Colonic mucosa (tissue), 4 donors: ENCODE results near the gene CCDC136. TPM values are rescaled to one million over a fixed set of nuclear protein-coding genes. Genes with fewer than 3 reads are reported as not detected.

Experiments
- DNase-seq: peaks from one replicate; pipeline ENCODE4 v3.0.0-alpha.2; 2020
- H3K27ac ChIP-seq: fragments of 200-600 bp; one replicate; pipeline ENCODE4 v1.8.0; 2021
- H3K27me3 ChIP-seq: fragments of 200-600 bp; one replicate; pipeline ENCODE4 v1.8.0; 2021
- H3K36me3 ChIP-seq: fragments of 200-600 bp; one replicate; pipeline ENCODE4 v1.8.0; 2021
- H3K4me1 ChIP-seq: fragments of 200-600 bp; one replicate; pipeline ENCODE4 v1.8.0; 2021; ENCODE audit warnings: mild to moderate bottlenecking
- H3K4me3 ChIP-seq: fragments of 200-600 bp; one replicate; pipeline ENCODE4 v1.8.0; 2021
- H3K9ac ChIP-seq, 2 donors: one replicate each; pipeline ENCODE4 v1.7.0; 2013; ENCODE audit warnings: control low read depth in 2 of 2, low read depth in 2 of 2, low read length in 2 of 2
- H3K9me3 ChIP-seq: fragments of 200-600 bp; one replicate; pipeline ENCODE4 v1.8.0; 2021
- intact Hi-C: fragments of 100-400 bp; cut with DNase I; formaldehyde crosslinking; loops from one replicate; pipeline ENCODE4 v1.14.1; 2022
- total RNA-seq, 2 donors: library from RNA; stranded (reverse); fragmentation: NEBNext Ultra II Directional in 1 of 2; extraction: Animal tissue kit (Norgen Biotek cat#: 25700) in 1 of 2; gene quantifications; one replicate each; pipeline ENCODE4 v1.2.1, GENCODE V29; 2021
- TF ChIP-seq, protein P1 (sequence below): fragments of 200-600 bp; IDR thresholded peaks from one replicate; pipeline ENCODE4 v1.8.0; 2022; ENCODE audit warnings: antibody characterized with exemption, mild to moderate bottlenecking
- donor health status: healthy.
- donor health status: DM: no; HTN: no; CAD: no.
- donor health status: DM: no; HTN: no; CAD: no.

The CCDC136 gene
- total RNA-seq, 2 donors from 2014 or later: 0.64 to 5.8 TPM

- DNase-seq: no peak
- no peak overlapping the region for H3K9ac ChIP-seq
- TF ChIP-seq, protein P1, sequence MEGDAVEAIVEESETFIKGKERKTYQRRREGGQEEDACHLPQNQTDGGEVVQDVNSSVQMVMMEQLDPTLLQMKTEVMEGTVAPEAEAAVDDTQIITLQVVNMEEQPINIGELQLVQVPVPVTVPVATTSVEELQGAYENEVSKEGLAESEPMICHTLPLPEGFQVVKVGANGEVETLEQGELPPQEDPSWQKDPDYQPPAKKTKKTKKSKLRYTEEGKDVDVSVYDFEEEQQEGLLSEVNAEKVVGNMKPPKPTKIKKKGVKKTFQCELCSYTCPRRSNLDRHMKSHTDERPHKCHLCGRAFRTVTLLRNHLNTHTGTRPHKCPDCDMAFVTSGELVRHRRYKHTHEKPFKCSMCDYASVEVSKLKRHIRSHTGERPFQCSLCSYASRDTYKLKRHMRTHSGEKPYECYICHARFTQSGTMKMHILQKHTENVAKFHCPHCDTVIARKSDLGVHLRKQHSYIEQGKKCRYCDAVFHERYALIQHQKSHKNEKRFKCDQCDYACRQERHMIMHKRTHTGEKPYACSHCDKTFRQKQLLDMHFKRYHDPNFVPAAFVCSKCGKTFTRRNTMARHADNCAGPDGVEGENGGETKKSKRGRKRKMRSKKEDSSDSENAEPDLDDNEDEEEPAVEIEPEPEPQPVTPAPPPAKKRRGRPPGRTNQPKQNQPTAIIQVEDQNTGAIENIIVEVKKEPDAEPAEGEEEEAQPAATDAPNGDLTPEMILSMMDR: no peak
- no peaks in the 10 kb centered on the region for H3K9me3 ChIP-seq
- no peak overlapping the region for H3K4me3 ChIP-seq
- no peaks in the 10 kb centered on the region for H3K4me1 ChIP-seq
- no peak overlapping the region for H3K27ac ChIP-seq
- H3K27me3 ChIP-seq: no peaks in the 10 kb centered on the region
- H3K36me3 ChIP-seq: no peaks in the 10 kb centered on the region
- intact Hi-C loops: no loop called here
Observed at GRCh38 chr7:128773604-128774003, 18.2 kb upstream of the CCDC136 start.

- Histone ChIP-seq H3K9me3 (no peaks in the 10 kb centered on the region), H3K9ac (no peak overlapping the region), H3K4me1 (no peaks in the 10 kb centered on the region), H3K36me3 (no peaks in the 10 kb centered on the region), H3K27ac (no peak overlapping the region), H3K27me3 (no peaks in the 10 kb centered on the region), H3K4me3 (no peak overlapping the region)
- intact Hi-C loops: no loop called here
- TF ChIP-seq, protein P1: no peak
- no peak for DNase-seq
Observed at GRCh38 chr7:128774029-128774689, 17.6 kb upstream of the CCDC136 start.

DNA sequence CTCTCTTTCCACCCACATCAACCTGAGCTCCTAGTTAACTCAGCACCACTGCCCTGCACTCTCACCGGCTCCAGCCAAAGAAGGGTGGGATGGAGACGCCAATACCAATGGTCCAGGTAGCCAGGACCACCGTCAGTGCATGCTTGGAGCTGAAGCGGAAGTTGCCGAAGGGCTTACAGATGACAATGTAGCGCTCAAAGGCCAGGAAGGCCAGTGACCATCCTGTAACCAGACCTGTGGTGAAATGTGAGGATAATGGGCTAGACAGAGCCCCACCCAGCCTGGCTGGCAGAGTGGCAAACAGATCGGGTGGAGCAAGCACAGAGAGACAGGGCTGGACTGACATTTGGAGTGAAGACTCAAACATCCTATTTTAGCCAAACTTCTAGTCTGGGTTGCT, 16.8 kb upstream of the CCDC136 start:
- DNase-seq: no peak
- intact Hi-C loops: no loop called here
- Histone ChIP-seq H3K27me3 (no peaks in the 10 kb centered on the region), H3K4me1 (no peaks in the 10 kb centered on the region), H3K4me3 (no peak overlapping the region), H3K27ac (no peak overlapping the region), H3K9me3 (no peaks in the 10 kb centered on the region), H3K36me3 (no peaks in the 10 kb centered on the region), H3K9ac (no peak overlapping the region)
- TF ChIP-seq, protein P1: no peak

- no peaks in the 10 kb centered on the region for H3K4me1 ChIP-seq
- no peak within 1 kb of the TSS for H3K4me3 ChIP-seq
- no peak within 1 kb of the TSS for H3K9ac ChIP-seq
- H3K36me3 ChIP-seq: no peaks in the 10 kb centered on the region
- no peaks in the 10 kb centered on the region for H3K27me3 ChIP-seq
- no peak for DNase-seq
- intact Hi-C loops: no loop called here
- TF ChIP-seq, protein P1: no peak
- no peaks in the 10 kb centered on the region for H3K9me3 ChIP-seq
- no peak within 1 kb of the TSS for H3K27ac ChIP-seq
Observed at GRCh38 chr7:128775744-128776474, 15.9 kb upstream of the CCDC136 start, which contains the start of gene OPN1SW. OPN1SW (minus strand) TSS chr7:128775794; CDS start chr7:128775781, 13 bp downstream.

- DNase-seq: no peak
- Histone ChIP-seq H3K4me3 (no peak overlapping the region), H3K27me3 (no peaks in the 10 kb centered on the region), H3K4me1 (no peaks in the 10 kb centered on the region), H3K9ac (no peak overlapping the region), H3K9me3 (no peaks in the 10 kb centered on the region), H3K27ac (no peak overlapping the region), H3K36me3 (no peaks in the 10 kb centered on the region)
- TF ChIP-seq, protein P1: no peak
- intact Hi-C loops: no loop called here
Observed at GRCh38 chr7:128777156-128778123, 14.3 kb upstream of the CCDC136 start.
